Peyer's patch (tissue), 4 donors: ENCODE data around the gene SERINC5.

ENCODE experiments used
- POLR2A ChIP-seq, 2 donors: fragments of 450-650 bp; IDR thresholded peaks; one replicate each; pipeline ENCODE4 v1.5.1; 2017; ENCODE audit warnings: antibody characterized with exemption in 2 of 2, mild to moderate bottlenecking in 2 of 2, moderate library complexity in 2 of 2
- TF ChIP-seq, protein P1 (sequence below), 6 experiments: fragments of 450-650 bp in 4 of 6; fragments of 200-600 bp in 2 of 6; sonication (generic) in 1 of 6; IDR thresholded peaks; one replicate each; pipeline ENCODE4 v1.5.1; 2017 to 2019; ENCODE audit warnings: antibody characterized with exemption in 6 of 6, mild to moderate bottlenecking in 3 of 6, moderate library complexity in 1 of 6

DNA sequence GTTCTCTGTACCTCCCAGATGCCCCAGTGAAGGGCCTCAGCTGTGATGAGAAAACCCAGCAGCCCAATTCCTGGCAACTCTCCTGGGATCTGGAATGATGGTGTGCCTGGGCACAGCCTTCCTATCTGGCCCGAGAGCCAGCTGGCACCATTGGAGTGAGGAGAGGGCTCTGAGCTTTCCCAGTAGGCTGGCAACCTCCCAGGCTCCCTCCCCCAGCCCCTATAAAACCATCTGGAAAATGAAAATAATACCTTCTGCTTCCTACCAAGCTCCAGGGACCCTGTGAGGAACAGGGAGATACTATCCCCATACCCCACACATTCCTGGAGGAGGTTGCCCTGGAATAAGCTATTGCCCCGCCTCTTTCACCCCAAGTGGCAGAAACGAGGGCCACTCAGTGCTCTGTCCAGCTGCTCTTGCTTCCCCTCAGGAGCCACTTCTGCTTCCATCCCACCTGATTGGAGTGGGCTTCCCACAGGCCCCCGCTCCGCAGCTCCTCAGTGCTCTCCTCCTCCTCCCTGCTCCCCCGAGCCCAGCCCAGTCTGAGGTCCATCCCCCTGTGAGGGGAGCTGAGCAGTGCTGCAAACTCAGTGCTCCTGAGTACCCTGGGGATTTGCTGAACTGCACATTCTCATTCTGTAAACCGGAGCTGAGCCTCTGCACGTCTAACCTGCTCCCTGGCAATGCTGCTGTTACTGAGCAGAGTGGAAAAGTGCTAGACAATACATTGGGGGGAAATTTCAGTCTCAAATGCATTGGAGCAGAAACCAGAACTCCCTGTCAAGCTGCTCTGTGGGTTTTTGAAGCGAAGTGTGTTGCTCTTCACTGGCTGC is 146.0 kb downstream of the SERINC5 start:
- TF ChIP-seq, protein P1, sequence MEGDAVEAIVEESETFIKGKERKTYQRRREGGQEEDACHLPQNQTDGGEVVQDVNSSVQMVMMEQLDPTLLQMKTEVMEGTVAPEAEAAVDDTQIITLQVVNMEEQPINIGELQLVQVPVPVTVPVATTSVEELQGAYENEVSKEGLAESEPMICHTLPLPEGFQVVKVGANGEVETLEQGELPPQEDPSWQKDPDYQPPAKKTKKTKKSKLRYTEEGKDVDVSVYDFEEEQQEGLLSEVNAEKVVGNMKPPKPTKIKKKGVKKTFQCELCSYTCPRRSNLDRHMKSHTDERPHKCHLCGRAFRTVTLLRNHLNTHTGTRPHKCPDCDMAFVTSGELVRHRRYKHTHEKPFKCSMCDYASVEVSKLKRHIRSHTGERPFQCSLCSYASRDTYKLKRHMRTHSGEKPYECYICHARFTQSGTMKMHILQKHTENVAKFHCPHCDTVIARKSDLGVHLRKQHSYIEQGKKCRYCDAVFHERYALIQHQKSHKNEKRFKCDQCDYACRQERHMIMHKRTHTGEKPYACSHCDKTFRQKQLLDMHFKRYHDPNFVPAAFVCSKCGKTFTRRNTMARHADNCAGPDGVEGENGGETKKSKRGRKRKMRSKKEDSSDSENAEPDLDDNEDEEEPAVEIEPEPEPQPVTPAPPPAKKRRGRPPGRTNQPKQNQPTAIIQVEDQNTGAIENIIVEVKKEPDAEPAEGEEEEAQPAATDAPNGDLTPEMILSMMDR (IDR thresholded peaks at IDR 0.05): no peak
- TF ChIP-seq POLR2A (IDR thresholded peaks at IDR 0.05): no peak
